ENCODE data around the gene CEP72. TPM values are rescaled to one million over a fixed set of nuclear protein-coding genes. Genes with fewer than 3 reads are reported as not detected.

The CEP72 gene
- total and polyA plus RNA-seq, 10 of the 15 experiments (the other 5 are each of a cell fraction or from before 2014, with no cell fraction given), result 0.35 to 13.5 (median 8.3) TPM

DNA sequence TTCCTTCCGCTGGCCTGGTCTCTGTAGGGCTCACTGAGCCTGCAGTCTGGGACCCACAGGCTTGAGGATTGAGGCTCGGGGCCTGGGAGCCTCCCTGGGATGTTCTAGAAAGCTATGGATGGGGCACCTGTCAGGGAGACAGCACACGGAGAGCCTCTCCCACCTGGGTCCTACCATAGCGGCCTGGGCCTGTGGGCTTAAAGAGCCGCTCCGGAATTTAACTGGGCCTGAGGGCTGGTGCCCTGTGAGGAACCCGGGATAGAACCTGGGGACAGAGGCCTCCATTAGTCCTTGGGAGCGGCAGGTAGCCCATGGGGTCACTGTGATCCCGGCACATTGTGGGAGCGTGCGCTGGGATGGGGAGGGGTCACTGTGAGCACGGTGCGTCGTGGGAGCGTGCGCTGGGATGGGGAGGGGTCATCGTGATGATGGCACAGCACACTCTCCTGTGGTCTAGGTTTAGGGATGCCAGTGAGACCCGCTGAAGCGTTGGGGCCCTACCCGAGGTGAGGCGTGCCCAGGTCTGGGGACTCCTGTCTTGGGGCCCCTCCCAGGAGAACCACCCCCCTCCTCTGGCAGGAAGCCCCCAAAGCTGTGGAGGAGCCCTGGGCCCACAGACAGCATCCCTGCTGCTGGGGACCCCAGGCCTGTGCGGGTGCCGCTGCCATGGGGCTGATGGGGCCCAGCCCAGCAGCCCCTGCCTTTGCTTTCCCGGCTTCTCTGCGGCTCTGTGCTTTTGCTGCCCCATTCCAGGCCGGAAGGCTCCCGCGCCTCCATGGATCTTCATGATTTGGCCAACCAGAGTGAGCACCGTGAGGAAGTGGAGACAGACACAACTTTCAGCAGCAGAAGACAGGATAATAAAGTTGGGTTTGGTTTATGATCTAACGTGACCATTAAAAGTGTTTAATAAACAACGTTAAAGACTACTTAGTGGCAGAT is 3.4 kb upstream of the CEP72 start (continued):
- no peak for TF ChIP-seq ZBED1 (IDR thresholded peaks at IDR 0.05; ENCODE audit: borderline replicate concordance)

DNA sequence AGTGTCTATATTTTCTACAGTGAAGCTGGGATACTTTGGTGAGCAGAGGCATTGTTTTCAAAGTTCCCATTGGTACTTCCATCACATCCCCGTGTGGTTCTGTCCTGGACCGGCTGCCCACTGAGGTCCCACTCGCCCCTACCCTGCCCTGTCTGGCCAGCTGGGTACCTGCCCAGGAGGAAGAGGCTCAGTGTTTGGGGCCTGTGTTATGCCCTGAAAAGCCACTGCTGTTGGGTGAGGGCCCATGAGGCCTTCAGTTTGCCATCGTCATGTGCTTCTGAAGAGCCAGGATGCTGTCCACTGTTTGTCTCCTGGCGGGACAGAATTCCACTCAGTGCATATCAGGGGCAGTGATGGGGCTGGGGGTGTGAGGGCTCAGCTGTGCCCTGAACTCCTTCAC is 2.6 kb upstream of the CEP72 start:
- ATAC-seq (no peak), FAIRE-seq (no peak), DNase-seq (ENCODE audit: low read depth, low spot score) (no peak)
- ChIA-PET RAD21 (ENCODE audit: unreplicated experiment) (no interaction called here), SMC1A (ENCODE audit: uncharacterized antibody, unreplicated experiment) (no interaction called here), CTCF (no interaction called here), POLR2A (no interaction called here)
- H3K4me2 ChIP-seq (ENCODE audit: control insufficient read depth, insufficient read depth), result no peak overlapping the region
- no peak overlapping the region for H3K9ac ChIP-seq (ENCODE audit: control insufficient read depth, insufficient read depth, low read length)
- 65% methylated on average over 5 of the region's 5 CpGs for WGBS (ENCODE audit: insufficient coverage, insufficient replicate concordance, low lambda C conversion rate, missing lambda C conversion rate)
- intact Hi-C loops (cut with micrococcal nuclease; ENCODE audit: unreplicated experiment) (no loop called here), in situ Hi-C loops (cut with MboI) (no loop called here)
- no peaks in the 10 kb centered on the region for H4K20me1 ChIP-seq (ENCODE audit: control insufficient read depth, insufficient read depth)
- no peak overlapping the region for H3K4me3 ChIP-seq
- H3K79me2 ChIP-seq (ENCODE audit: control insufficient read depth, insufficient read depth, low read length), result peaks cover 16% of the 10 kb centered on the region
- H3K36me3 ChIP-seq (ENCODE audit: control insufficient read depth in 2 of 2, insufficient read depth in 2 of 2, low read length in 1 of 2), result no peaks in the 10 kb centered on the region
- no peaks in the 10 kb centered on the region; a peak in 1 of 4 replicates for H3K27me3 ChIP-seq (replicated peaks in 1 of 2; ENCODE audit: control insufficient read depth in 2 of 2, insufficient read depth in 2 of 2, low read length in 1 of 2)
- H3K9me3 ChIP-seq (replicated peaks; ENCODE audit: control insufficient read depth, insufficient read depth, low read length), result no peaks in the 10 kb centered on the region; the same call in 2 of the 3 replicates
- BruUV-seq (replicated peaks), result no TSS peak
- H3K27ac ChIP-seq (ENCODE audit: control insufficient read depth, insufficient read depth), result no peak overlapping the region
- H2AFZ ChIP-seq (ENCODE audit: control insufficient read depth, low read depth, low read length), result no peak overlapping the region
- peaks cover 20% of the 10 kb centered on the region for H3K4me1 ChIP-seq (ENCODE audit: control insufficient read depth, insufficient read depth, low read length)
- TF ChIP-seq, protein P1, sequence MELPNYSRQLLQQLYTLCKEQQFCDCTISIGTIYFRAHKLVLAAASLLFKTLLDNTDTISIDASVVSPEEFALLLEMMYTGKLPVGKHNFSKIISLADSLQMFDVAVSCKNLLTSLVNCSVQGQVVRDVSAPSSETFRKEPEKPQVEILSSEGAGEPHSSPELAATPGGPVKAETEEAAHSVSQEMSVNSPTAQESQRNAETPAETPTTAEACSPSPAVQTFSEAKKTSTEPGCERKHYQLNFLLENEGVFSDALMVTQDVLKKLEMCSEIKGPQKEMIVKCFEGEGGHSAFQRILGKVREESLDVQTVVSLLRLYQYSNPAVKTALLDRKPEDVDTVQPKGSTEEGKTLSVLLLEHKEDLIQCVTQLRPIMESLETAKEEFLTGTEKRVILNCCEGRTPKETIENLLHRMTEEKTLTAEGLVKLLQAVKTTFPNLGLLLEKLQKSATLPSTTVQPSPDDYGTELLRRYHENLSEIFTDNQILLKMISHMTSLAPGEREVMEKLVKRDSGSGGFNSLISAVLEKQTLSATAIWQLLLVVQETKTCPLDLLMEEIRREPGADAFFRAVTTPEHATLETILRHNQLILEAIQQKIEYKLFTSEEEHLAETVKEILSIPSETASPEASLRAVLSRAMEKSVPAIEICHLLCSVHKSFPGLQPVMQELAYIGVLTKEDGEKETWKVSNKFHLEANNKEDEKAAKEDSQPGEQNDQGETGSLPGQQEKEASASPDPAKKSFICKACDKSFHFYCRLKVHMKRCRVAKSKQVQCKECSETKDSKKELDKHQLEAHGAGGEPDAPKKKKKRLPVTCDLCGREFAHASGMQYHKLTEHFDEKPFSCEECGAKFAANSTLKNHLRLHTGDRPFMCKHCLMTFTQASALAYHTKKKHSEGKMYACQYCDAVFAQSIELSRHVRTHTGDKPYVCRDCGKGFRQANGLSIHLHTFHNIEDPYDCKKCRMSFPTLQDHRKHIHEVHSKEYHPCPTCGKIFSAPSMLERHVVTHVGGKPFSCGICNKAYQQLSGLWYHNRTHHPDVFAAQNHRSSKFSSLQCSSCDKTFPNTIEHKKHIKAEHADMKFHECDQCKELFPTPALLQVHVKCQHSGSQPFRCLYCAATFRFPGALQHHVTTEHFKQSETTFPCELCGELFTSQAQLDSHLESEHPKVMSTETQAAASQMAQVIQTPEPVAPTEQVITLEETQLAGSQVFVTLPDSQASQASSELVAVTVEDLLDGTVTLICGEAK (IDR thresholded peaks at IDR 0.05; ENCODE audit: borderline replicate concordance), result no peak
- TF ChIP-seq SMAD1 (IDR thresholded peaks at IDR 0.05; ENCODE audit: low read depth, partially characterized antibody), result no peak
- no peak for TF ChIP-seq RAD21 (IDR thresholded peaks at IDR 0.05; ENCODE audit: insufficient read depth, low read depth, low read length)
- TF ChIP-seq YY1 (IDR thresholded peaks at IDR 0.05; ENCODE audit: low read depth, low read length), result no peak
- TF ChIP-seq HCFC1 (IDR thresholded peaks at IDR 0.05; ENCODE audit: low read length), result no peak
- no peak for TF ChIP-seq TCF3 (IDR thresholded peaks at IDR 0.05; ENCODE audit: borderline replicate concordance, insufficient read depth, low read depth, low read length)
- TF ChIP-seq KDM1A (IDR thresholded peaks at IDR 0.05; ENCODE audit: borderline replicate concordance), result no peak
- no peak for TF ChIP-seq EZH2 (IDR thresholded peaks at IDR 0.05; ENCODE audit: borderline replicate concordance, control insufficient read depth, low read depth, low read length)
- no peak for TF ChIP-seq NFIC (IDR thresholded peaks at IDR 0.05; ENCODE audit: low read depth, low read length)
- TF ChIP-seq IKZF1 (conservative IDR thresholded peaks at IDR 0.05), result no peak
- no peak for TF ChIP-seq SIN3A (IDR thresholded peaks at IDR 0.05; ENCODE audit: low read depth, low read length)
- TF ChIP-seq TARDBP (IDR thresholded peaks at IDR 0.05; ENCODE audit: borderline replicate concordance), result no peak
- TF ChIP-seq, protein P2, sequence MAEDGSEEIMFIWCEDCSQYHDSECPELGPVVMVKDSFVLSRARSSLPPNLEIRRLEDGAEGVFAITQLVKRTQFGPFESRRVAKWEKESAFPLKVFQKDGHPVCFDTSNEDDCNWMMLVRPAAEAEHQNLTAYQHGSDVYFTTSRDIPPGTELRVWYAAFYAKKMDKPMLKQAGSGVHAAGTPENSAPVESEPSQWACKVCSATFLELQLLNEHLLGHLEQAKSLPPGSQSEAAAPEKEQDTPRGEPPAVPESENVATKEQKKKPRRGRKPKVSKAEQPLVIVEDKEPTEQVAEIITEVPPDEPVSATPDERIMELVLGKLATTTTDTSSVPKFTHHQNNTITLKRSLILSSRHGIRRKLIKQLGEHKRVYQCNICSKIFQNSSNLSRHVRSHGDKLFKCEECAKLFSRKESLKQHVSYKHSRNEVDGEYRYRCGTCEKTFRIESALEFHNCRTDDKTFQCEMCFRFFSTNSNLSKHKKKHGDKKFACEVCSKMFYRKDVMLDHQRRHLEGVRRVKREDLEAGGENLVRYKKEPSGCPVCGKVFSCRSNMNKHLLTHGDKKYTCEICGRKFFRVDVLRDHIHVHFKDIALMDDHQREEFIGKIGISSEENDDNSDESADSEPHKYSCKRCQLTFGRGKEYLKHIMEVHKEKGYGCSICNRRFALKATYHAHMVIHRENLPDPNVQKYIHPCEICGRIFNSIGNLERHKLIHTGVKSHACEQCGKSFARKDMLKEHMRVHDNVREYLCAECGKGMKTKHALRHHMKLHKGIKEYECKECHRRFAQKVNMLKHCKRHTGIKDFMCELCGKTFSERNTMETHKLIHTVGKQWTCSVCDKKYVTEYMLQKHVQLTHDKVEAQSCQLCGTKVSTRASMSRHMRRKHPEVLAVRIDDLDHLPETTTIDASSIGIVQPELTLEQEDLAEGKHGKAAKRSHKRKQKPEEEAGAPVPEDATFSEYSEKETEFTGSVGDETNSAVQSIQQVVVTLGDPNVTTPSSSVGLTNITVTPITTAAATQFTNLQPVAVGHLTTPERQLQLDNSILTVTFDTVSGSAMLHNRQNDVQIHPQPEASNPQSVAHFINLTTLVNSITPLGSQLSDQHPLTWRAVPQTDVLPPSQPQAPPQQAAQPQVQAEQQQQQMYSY (CRISPR knock-in tag; IDR thresholded peaks at IDR 0.05), result no peak

Data from GM12878 (cell line).